ENCODE measurements around the gene GALNT15.

DNA sequence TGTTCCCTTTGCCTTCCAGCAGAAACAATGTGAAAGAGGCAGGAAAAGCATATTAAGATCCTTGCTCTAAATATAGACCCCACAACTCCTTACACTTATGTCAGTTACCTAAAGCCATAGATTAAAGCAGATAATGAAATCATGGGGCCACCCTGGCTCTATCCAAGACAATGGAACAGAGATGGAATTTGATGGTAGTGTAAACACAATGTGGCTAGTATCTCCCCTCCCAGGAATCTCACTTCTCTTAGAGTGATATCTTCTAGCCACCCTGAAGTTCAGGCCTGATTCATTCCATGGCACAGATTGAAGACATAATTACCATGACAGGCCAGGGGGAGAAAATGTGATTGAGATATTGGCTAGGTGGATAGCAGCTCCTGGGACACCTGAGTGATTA is 32.6 kb downstream of the GALNT15 start:
- no peak for TF ChIP-seq POLR2A (IDR thresholded peaks at IDR 0.05)
- TF ChIP-seq EP300 (IDR thresholded peaks at IDR 0.05): no peak

Measured in stomach (tissue), 4 donors.